ENCODE results near the gene HDAC7.

Gene HDAC7

DNA sequence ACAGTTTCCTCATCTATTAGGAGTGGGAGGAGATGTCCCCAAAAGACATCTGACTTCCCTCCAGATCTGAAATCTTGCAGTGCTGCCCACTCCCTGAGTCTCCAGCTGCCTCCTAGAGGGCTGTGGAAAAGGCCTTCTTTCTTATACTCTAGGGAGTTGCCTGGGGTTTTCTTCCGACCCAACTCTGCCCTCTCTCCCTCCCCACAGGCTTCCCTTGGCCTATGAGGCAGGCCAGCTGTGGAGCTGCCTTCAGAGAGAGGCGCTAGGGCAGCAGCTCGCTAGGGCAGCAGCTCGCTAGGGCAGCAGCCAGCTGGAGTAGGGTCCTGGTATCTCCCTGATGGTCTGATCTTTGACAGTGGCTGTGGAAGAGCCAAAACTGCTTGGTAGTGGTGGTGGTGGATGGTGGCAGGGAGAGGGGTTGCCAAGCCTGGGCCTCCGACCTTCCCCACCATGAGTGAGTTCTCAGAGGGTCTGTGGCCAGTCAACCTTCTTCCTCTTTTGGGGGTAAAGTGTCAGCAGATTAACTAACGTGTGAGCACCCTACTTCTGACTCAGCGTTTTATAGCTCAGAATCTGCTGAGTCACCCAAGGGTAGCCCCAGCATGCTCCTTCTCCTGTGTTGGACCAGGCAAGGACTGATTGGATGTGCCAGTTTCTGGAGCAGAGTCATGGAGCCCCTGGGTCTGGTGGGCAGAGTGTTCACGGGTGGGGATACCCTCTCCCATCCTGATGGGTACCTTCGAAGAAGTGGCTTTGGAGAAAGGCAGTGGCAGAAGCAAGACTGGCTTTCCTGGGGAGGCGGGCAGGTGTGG is 44.4 kb downstream of the HDAC7 start:
- no peak overlapping the region for H3K4me3 ChIP-seq
- H3K27me3 ChIP-seq (ENCODE audit: low read depth), result no peaks in the 10 kb centered on the region
- H3K4me1 ChIP-seq, result peaks cover 18% of the 10 kb centered on the region
- in situ Hi-C loops (cut with MboI; ENCODE audit: low sequenced_read_pairs), result loop anchor here (10.0 kb wide), 2 partner anchors 61 to 121 kb away; no protein-coding TSS in a partner anchor
- no peaks in the 10 kb centered on the region for H3K9me3 ChIP-seq
- no peaks in the 10 kb centered on the region for H3K36me3 ChIP-seq (replicated peaks)
- DNase-seq (ENCODE audit: low spot score in 2 of 2), result no peak

DNA sequence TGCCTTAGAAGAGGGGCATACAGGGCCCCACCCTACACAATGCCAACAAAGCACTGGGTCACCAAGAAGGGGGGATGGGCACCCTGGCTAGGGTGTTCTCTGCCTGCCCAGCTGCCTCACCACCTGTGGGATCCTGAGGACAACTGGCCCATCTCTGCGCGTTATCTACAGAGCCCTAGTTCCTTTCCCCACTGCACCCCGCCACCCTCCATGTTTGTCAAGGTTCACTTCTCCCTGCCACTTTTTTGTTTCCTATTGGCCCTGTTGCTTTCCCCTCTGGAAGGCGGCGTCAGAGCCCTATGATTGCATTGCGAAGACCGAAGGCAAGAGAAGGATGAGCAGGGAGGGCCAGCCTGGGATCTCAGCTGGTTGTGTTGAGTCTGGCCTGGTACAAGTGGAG is 45.0 kb downstream of the HDAC7 start:
- Histone ChIP-seq H3K27me3 (ENCODE audit: low read depth) (no peaks in the 10 kb centered on the region), H3K9me3 (no peaks in the 10 kb centered on the region), H3K4me1 (peaks cover 23% of the 10 kb centered on the region), H3K36me3 (replicated peaks) (no peaks in the 10 kb centered on the region), H3K4me3 (no peak overlapping the region)
- in situ Hi-C loops (cut with MboI; ENCODE audit: low sequenced_read_pairs), result loop anchor here (10.0 kb wide), 2 partner anchors 60 to 120 kb away; no protein-coding TSS in a partner anchor
- no peak for DNase-seq (ENCODE audit: low spot score in 2 of 2)

DNA sequence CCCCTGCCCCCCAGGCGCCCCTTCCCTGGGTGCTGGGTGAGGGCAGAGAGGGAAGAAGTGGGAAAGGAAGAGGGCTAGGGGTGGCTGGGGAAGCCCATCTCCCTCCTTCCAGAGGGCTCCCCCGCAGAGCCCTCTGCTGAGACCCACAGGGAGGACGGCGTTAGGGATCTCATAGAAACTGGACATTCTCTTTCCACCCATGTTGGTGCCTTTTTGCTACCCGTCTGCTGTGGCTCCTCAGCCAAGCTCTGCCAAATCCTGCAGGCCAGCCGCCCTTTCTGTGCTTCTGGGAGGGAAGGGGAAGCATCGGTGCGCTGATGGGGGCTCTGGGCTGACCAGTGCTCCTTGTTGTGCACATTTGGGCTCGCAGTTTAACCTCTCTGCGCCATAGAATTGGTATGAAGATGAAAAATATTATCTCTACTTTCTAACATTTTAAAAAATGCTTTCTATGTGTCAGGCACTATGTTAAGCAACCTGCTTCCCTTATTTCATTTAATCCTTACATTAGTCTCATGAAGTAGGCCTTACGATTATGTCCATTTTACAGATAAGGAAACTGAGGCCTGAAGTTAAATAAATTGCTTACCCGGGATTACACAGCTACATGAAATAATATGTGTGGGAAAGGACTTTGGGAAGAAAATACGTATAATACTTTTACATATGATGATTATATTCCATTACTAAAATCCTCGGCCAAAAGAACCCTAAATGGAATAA is 45.7 kb downstream of the HDAC7 start:
- in situ Hi-C loops (cut with MboI; ENCODE audit: low sequenced_read_pairs), result loop anchor here (10.0 kb wide), 2 partner anchors 59 to 119 kb away; no protein-coding TSS in a partner anchor
- Histone ChIP-seq H3K4me1 (peaks cover 28% of the 10 kb centered on the region), H3K36me3 (replicated peaks) (no peaks in the 10 kb centered on the region), H3K27me3 (ENCODE audit: low read depth) (no peaks in the 10 kb centered on the region), H3K4me3 (peak overlapping the region; percentile 54), H3K9me3 (no peaks in the 10 kb centered on the region)
- DNase-seq (ENCODE audit: low spot score in 2 of 2), result no peak

DNA sequence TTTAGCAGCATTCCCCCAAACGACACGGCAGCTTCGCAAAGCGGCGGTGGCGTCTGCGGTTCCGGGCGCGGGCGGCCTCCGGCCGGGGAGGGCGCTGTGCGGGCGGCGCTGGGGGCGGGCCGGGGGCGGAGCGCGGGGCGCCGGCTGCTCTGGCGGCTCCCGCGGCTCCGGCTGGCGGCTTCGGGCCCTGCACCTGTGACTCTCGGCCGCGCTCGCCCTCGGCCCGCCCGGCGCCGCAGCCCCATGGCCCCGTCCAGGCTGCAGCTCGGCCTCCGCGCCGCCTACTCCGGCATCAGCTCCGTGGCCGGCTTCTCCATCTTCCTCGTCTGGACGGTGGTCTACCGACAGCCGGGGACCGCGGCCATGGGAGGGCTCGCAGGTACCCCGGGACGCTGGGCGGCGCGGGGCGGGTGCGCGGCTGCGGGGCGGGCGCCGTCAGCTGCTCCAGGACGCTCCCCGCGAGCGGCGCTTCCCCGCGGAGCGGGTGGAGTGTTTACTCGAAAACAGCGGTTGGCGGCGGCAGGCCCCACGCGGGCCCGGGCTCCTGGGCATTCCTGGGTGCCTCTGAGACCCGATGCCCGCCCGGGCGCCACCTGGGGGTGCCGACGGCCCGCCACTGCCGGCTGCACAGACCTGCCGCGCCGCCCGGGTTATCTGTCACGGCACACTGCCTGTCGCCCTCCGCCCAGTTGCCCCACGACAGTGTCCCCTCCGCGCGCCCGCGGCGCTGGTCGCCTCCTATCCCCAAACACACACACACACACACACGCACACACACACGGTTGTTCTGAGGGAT is 46.4 kb downstream of the HDAC7 start, which contains the start of gene SLC48A1:
TSS of gene SLC48A1 (plus strand) at position 177 of the 796 bp plus-strand sequence. CDS start at position 244, 67 bp downstream.
- in situ Hi-C loops (cut with MboI; ENCODE audit: low sequenced_read_pairs), result loop anchor here (10.0 kb wide), 2 partner anchors 58 to 118 kb away; no protein-coding TSS in a partner anchor
- Histone ChIP-seq H3K4me3 (peak within 1 kb of the TSS; percentile 54), H3K36me3 (replicated peaks) (no peaks in the 10 kb centered on the region), H3K4me1 (peaks cover 30% of the 10 kb centered on the region), H3K9me3 (no peaks in the 10 kb centered on the region), H3K27me3 (ENCODE audit: low read depth) (no peaks in the 10 kb centered on the region)
- peak; percentile 63 to 85 for DNase-seq (ENCODE audit: low spot score in 2 of 2)

- H3K4me3 ChIP-seq, result peak overlapping the region; percentile 54
- H3K27me3 ChIP-seq (ENCODE audit: low read depth), result no peaks in the 10 kb centered on the region
- no peak for DNase-seq (ENCODE audit: low spot score in 2 of 2)
- H3K9me3 ChIP-seq, result no peaks in the 10 kb centered on the region
- peaks cover 33% of the 10 kb centered on the region for H3K4me1 ChIP-seq
- in situ Hi-C loops (cut with MboI; ENCODE audit: low sequenced_read_pairs), result loop anchor here (10.0 kb wide), 2 partner anchors 58 to 118 kb away; no protein-coding TSS in a partner anchor
- no peaks in the 10 kb centered on the region for H3K36me3 ChIP-seq (replicated peaks)
These were observed 47.0 kb downstream of the HDAC7 start for GRCh38 chr12:47772738-47773061.

- H3K27me3 ChIP-seq (ENCODE audit: low read depth), result no peaks in the 10 kb centered on the region
- in situ Hi-C loops (cut with MboI; ENCODE audit: low sequenced_read_pairs), result loop anchor here (10.0 kb wide), 2 partner anchors 57 to 117 kb away; no protein-coding TSS in a partner anchor
- H3K4me1 ChIP-seq, result peaks cover 33% of the 10 kb centered on the region
- DNase-seq (ENCODE audit: low spot score in 2 of 2), result no peak
- no peaks in the 10 kb centered on the region for H3K9me3 ChIP-seq
- peak overlapping the region; percentile 54 for H3K4me3 ChIP-seq
- H3K36me3 ChIP-seq (replicated peaks), result no peaks in the 10 kb centered on the region
These were observed 47.5 kb downstream of the HDAC7 start for GRCh38 chr12:47772094-47772660.

- DNase-seq (ENCODE audit: low spot score in 2 of 2), result no peak
- Histone ChIP-seq H3K27me3 (ENCODE audit: low read depth) (no peaks in the 10 kb centered on the region), H3K9me3 (no peaks in the 10 kb centered on the region), H3K4me1 (peaks cover 33% of the 10 kb centered on the region), H3K4me3 (no peak overlapping the region), H3K36me3 (replicated peaks) (no peaks in the 10 kb centered on the region)
- in situ Hi-C loops (cut with MboI; ENCODE audit: low sequenced_read_pairs), result loop anchor here (10.0 kb wide), 2 partner anchors 57 to 117 kb away; no protein-coding TSS in a partner anchor
These were observed 48.4 kb downstream of the HDAC7 start for GRCh38 chr12:47771304-47771703.

GRCh38 chr12:47770086-47770726 is 49.5 kb downstream of the HDAC7 start:
- H3K4me3 ChIP-seq, result no peak overlapping the region
- no peak for DNase-seq (ENCODE audit: low spot score in 2 of 2)
- H3K4me1 ChIP-seq, result peaks cover 33% of the 10 kb centered on the region
- in situ Hi-C loops (cut with MboI; ENCODE audit: low sequenced_read_pairs), result loop anchor here (10.0 kb wide), 2 partner anchors 55 to 115 kb away; no protein-coding TSS in a partner anchor
- no peaks in the 10 kb centered on the region for H3K27me3 ChIP-seq (ENCODE audit: low read depth)
- no peaks in the 10 kb centered on the region for H3K9me3 ChIP-seq
- no peaks in the 10 kb centered on the region for H3K36me3 ChIP-seq (replicated peaks)

DNA sequence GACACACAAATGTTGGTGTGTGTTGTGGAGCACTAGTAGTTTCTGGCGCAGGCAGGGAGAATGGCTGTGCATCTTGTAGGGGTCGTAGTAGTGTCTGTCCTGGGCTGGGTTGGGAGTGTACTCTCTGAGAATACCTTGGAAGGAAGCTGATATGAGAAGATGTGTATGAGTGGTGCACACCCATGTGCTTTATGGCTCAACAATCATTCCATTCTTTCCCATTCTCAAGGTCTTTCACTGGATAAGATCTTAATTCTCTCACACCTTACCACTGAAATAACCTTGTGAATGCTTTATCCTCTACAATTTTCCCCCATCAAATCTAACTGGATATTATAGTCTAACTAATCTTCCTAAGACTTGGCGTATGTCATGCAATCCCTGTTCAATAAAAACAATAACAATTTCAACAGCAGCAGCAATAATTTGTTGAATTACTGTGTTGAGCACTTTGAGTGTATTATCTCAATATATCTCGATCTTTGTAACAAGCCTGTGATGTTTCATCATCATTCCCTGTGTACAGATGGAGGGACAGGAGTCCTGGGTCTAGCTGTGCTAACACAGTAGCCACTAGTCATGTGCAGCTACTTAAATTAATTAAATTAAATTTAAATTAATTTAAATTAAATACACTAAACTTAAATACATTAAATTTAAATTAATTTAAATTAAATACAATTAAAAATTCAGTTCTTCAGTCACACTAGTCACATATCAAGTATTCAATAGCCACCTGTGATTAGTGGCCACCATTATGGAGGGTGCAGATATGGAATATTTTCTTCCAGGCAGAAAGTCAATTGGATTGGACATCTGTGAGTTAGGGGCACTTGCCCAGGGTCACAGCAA is 50.2 kb downstream of the HDAC7 start:
- in situ Hi-C loops (cut with MboI; ENCODE audit: low sequenced_read_pairs), result loop anchor here (10.0 kb wide), 2 partner anchors 55 to 115 kb away; no protein-coding TSS in a partner anchor
- H3K36me3 ChIP-seq (replicated peaks), result no peaks in the 10 kb centered on the region
- DNase-seq (ENCODE audit: low spot score in 2 of 2), result no peak
- no peaks in the 10 kb centered on the region for H3K27me3 ChIP-seq (ENCODE audit: low read depth)
- peaks cover 29% of the 10 kb centered on the region for H3K4me1 ChIP-seq
- no peaks in the 10 kb centered on the region for H3K9me3 ChIP-seq
- H3K4me3 ChIP-seq, result no peak overlapping the region

DNA sequence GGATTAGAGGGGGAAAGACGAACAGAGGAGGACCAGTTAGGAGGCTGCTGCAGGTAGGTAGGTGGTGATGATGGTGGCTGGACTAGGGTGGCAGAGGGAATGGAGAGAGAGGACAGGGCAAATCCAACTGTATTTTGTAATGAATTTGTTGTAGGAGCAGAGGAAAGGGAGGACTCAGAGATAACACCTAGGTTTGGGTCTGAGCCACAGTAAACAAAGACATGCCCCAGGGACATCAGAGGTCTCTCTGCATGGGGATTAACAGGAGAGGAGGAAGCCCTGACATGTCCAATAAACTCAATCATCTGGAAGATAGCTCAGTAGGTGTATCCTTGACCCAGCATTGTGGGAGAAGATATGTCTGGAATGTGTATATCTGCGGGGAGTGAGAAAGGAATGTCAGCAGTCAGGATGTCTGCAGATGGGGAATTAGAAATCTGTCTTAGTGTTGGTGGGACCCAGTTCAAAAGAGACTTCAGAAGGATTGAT is 51.3 kb downstream of the HDAC7 start:
- H3K27me3 ChIP-seq (ENCODE audit: low read depth), result no peaks in the 10 kb centered on the region
- DNase-seq (ENCODE audit: low spot score in 2 of 2), result peak; percentile 45 to 65
- no peaks in the 10 kb centered on the region for H3K36me3 ChIP-seq (replicated peaks)
- peaks cover 25% of the 10 kb centered on the region for H3K4me1 ChIP-seq
- in situ Hi-C loops (cut with MboI; ENCODE audit: low sequenced_read_pairs), result no loop called here
- H3K9me3 ChIP-seq, result no peaks in the 10 kb centered on the region
- H3K4me3 ChIP-seq, result no peak overlapping the region

DNA sequence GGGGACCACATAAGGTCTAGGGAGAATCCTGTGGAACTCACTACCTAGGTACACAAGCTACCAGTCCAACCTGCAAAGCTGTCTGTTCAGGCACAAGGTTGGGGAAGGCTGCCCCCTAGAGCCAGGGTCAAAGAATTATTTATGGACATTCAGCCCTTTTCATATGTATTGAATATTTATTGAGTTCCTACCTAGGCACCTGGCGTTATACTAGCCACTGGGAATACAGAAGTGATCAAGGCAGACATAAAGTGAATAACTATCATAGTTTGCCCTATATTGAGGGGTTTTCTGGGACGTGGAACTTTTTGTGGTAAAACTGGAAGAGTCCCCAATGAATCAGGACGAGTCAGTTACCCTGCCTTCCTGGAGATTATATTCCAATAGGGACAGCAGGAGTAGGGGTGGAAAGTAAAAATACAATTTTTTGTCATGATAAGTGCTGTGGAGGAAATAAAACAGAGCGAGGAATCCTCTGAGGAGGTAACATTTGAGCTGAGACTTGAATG is 52.4 kb downstream of the HDAC7 start:
- no peaks in the 10 kb centered on the region for H3K9me3 ChIP-seq
- H3K36me3 ChIP-seq (replicated peaks), result no peaks in the 10 kb centered on the region
- in situ Hi-C loops (cut with MboI; ENCODE audit: low sequenced_read_pairs), result no loop called here
- H3K27me3 ChIP-seq (ENCODE audit: low read depth), result no peaks in the 10 kb centered on the region
- H3K4me3 ChIP-seq, result no peak overlapping the region
- H3K4me1 ChIP-seq, result peaks cover 23% of the 10 kb centered on the region
- DNase-seq (ENCODE audit: low spot score in 2 of 2), result peak in 1 of 2 experiments; percentile 65

Measured in HAP-1 (cell line).